NB4 (cell line): ENCODE results near the gene TBXAS1.

Experiments
- POLR2A ChIP-seq: IDR thresholded peaks from 2 replicates; pipeline ENCODE4 v1.6.1; 2011; ENCODE audit warnings: mild to moderate bottlenecking; ENCODE audit not compliant: insufficient read length; ENCODE audit errors: extremely low read depth
- TF ChIP-seq, protein P1 (sequence below): IDR thresholded peaks from 2 replicates; pipeline ENCODE4 v1.6.1; 2011; ENCODE audit warnings: low read depth, low read length
- TF ChIP-seq, protein P2 (sequence below): IDR thresholded peaks from one replicate; pipeline ENCODE4 v1.5.1; 2012; ENCODE audit warnings: low read depth, low read length

DNA sequence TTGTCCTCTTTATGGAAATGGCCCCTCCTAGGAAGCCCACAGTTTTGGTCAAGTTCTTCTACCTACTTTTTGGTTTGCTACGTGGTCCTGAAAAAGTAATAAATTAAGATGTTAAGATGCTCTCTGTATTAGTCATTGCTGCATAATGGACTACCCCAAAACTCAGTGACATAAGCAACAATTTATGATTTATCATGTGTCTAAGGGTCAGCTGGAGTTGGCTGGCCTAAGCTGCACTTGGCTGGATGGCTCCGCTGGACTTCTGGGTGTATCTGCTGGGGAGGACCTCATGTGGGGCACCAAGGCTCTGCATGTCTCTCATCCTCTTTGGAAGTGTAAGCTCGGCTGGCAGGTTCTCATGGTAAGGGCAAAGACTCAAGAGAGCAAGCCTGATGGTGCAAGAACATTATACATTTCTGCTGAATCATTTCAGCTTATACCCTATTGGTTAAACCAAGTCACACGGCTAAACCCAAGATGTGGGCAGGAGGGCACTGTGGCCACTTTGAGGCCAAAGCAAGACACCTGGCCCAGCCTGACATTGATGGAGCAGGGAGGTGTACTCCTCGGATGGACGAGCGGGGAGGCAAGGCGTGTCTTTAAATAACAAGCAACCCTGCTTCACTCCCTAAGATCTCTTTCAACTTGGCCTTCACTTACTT, 47.7 kb downstream of the TBXAS1 start:
- TF ChIP-seq, protein P1, sequence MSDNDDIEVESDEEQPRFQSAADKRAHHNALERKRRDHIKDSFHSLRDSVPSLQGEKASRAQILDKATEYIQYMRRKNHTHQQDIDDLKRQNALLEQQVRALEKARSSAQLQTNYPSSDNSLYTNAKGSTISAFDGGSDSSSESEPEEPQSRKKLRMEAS, result no peak
- TF ChIP-seq, protein P2, sequence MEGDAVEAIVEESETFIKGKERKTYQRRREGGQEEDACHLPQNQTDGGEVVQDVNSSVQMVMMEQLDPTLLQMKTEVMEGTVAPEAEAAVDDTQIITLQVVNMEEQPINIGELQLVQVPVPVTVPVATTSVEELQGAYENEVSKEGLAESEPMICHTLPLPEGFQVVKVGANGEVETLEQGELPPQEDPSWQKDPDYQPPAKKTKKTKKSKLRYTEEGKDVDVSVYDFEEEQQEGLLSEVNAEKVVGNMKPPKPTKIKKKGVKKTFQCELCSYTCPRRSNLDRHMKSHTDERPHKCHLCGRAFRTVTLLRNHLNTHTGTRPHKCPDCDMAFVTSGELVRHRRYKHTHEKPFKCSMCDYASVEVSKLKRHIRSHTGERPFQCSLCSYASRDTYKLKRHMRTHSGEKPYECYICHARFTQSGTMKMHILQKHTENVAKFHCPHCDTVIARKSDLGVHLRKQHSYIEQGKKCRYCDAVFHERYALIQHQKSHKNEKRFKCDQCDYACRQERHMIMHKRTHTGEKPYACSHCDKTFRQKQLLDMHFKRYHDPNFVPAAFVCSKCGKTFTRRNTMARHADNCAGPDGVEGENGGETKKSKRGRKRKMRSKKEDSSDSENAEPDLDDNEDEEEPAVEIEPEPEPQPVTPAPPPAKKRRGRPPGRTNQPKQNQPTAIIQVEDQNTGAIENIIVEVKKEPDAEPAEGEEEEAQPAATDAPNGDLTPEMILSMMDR, result no peak
- TF ChIP-seq POLR2A, result no peak
